Gastrocnemius medialis (tissue), 4 donors: ENCODE results near the gene CACNA2D1. TPM values are rescaled to one million over a fixed set of nuclear protein-coding genes. Genes with fewer than 3 reads are reported as not detected.

Experiments
- ATAC-seq, 2 donors: fragments of 150-250 bp; one replicate each; pipeline ENCODE4 v1.9.1; 2016
- DNase-seq, 2 donors: peaks; one replicate each; pipeline ENCODE4 v3.0.0-alpha.2; 2019
- H3K27ac ChIP-seq, 4 donors: fragments of 200-600 bp; sonication (generic); 1 replicate in 1 of 4; 2 replicates in 3 of 4; pipeline ENCODE4 v1.5.1; 2016 to 2018; ENCODE audit warnings: mild to moderate bottlenecking in 2 of 4, moderate library complexity in 1 of 4
- H3K27me3 ChIP-seq, 3 donors: fragments of 200-600 bp; sonication (generic) in 2 of 3; 1 replicate in 1 of 3; 2 replicates in 2 of 3; pipeline versions ENCODE4 v1.5.1 to v1.6.0; 2016 to 2019; ENCODE audit warnings: mild to moderate bottlenecking in 1 of 3, moderate library complexity in 1 of 3
- H3K36me3 ChIP-seq, 2 donors: fragments of 200-600 bp; sonication (generic) in 1 of 2; one replicate each; pipeline ENCODE4 v1.5.1; 2017 to 2018
- H3K4me1 ChIP-seq, 2 donors: fragments of 200-600 bp; sonication (generic) in 1 of 2; one replicate each; pipeline ENCODE4 v1.5.1; 2016 to 2017; ENCODE audit warnings: mild to moderate bottlenecking in 2 of 2
- H3K4me3 ChIP-seq, 4 donors: fragments of 200-600 bp; sonication (generic) in 3 of 4; 1 replicate in 1 of 4; 2 replicates in 3 of 4; pipeline ENCODE4 v1.5.1; 2016 to 2019; ENCODE audit warnings: mild to moderate bottlenecking in 2 of 4
- H3K9me3 ChIP-seq, 3 donors: fragments of 200-600 bp; sonication (generic) in 2 of 3; 1 replicate in 1 of 3; 2 replicates in 2 of 3; pipeline ENCODE4 v1.5.1; 2016 to 2019
- CTCF ChIP-seq, 5 experiments: fragments of 450-650 bp in 3 of 5; fragments of 200-600 bp in 2 of 5; sonication (generic) in 2 of 5; IDR thresholded peaks in 4 of 5; conservative IDR thresholded peaks in 1 of 5; 1 replicate in 4 of 5; 2 replicates in 1 of 5; pipeline ENCODE4 v1.5.1; 2016 to 2019; ENCODE audit warnings: antibody characterized with exemption in 5 of 5, mild to moderate bottlenecking in 3 of 5, moderate library complexity in 3 of 5
- POLR2A ChIP-seq, 2 donors: fragments of 450-650 bp; IDR thresholded peaks; one replicate each; pipeline ENCODE4 v1.6.1; 2017; ENCODE audit warnings: antibody characterized with exemption in 2 of 2, mild to moderate bottlenecking in 2 of 2, moderate library complexity in 2 of 2
- in situ Hi-C, 4 donors: fragments of 200-750 bp; cut with MboI; loops; one replicate each; pipeline versions ENCODE4 v1.15.0 to v1.8.0; 2017; ENCODE audit warnings: low sequenced_read_pairs in 4 of 4
- intact Hi-C: fragments of 100-400 bp; cut with DNase I; formaldehyde crosslinking; loops from one replicate; pipeline ENCODE4 v1.15.1; 2023; ENCODE audit warnings: low total_unique reads
- total RNA-seq, 4 donors: library from RNA; depleted of rRNA; stranded (reverse); fragments of >200 nt; gene quantifications; one replicate each; pipeline versions ENCODE4 v1.1.0 to v1.2.3, GENCODE V29; 2016

Gene CACNA2D1
- total RNA-seq, 4 donors from 2014 or later: 83.9 to 157 (median 120) TPM

GRCh38 chr7:81934596-81935301, 508.8 kb downstream of the CACNA2D1 start:
- Histone ChIP-seq H3K36me3 (no peaks in the 10 kb centered on the region), H3K4me3 (no peak overlapping the region), H3K27ac (no peak overlapping the region), H3K27me3 (no peaks in the 10 kb centered on the region), H3K9me3 (no peaks in the 10 kb centered on the region), H3K4me1 (no peaks in the 10 kb centered on the region)
- intact Hi-C loops (no loop called here), in situ Hi-C loops (no loop called here)
- ATAC-seq: no peak
- no peak for DNase-seq
- TF ChIP-seq POLR2A (IDR thresholded peaks at IDR 0.05): no peak
- TF ChIP-seq CTCF (IDR thresholded peaks at IDR 0.05 in 4 of 5, conservative IDR thresholded peaks at IDR 0.05 in 1 of 5): no peak

DNA sequence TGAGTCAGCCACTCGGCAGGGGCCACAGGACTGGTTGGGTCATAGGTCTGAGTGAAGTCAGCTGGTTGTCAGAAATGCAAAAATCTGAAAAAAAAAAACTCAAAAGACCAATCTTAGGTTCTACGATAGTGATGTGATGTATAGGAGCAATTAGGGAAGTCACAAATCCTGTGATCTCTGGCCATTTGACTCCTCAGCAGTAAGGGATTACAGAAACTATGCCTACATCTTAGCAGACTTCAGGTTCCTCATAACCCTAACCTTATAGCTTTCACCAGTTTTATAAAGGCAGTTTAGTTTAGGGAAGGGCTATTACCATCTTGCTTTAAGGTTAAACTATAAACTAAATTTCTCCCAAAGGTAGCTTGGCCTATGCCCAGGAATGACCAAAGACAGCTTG, 510.6 kb downstream of the CACNA2D1 start:
- in situ Hi-C loops: no loop called here
- no peaks in the 10 kb centered on the region for H3K4me1 ChIP-seq
- H3K27me3 ChIP-seq: no peaks in the 10 kb centered on the region
- DNase-seq (no peak), ATAC-seq (no peak)
- intact Hi-C loops: no loop called here
- H3K9me3 ChIP-seq: no peaks in the 10 kb centered on the region
- TF ChIP-seq POLR2A (IDR thresholded peaks at IDR 0.05) (no peak), CTCF (IDR thresholded peaks at IDR 0.05 in 4 of 5, conservative IDR thresholded peaks at IDR 0.05 in 1 of 5) (no peak)
- no peak overlapping the region for H3K4me3 ChIP-seq
- no peaks in the 10 kb centered on the region for H3K36me3 ChIP-seq
- no peak overlapping the region for H3K27ac ChIP-seq

DNA sequence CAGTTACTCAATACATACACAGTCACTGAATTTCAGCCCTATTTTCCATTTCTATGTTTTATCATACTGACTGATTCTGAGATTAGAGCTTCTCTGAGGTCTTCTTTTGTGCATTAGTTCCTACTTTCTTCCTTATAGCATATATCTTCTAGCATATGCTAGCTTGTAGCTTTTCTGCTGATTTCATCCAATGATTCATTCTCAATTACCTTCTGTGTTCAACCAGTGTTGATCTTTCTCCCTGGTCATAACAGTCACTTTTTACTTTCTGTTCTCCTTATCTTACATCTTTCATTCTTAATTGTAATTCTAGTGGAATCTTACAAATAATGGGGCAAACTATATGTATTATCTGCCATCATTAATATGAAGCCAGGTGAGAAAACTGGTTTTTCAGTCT, 514.2 kb downstream of the CACNA2D1 start:
- Histone ChIP-seq H3K4me1 (no peaks in the 10 kb centered on the region), H3K4me3 (no peak overlapping the region), H3K27ac (no peak overlapping the region), H3K9me3 (no peaks in the 10 kb centered on the region), H3K36me3 (no peaks in the 10 kb centered on the region), H3K27me3 (no peaks in the 10 kb centered on the region)
- ATAC-seq (no peak), DNase-seq (no peak)
- TF ChIP-seq CTCF (IDR thresholded peaks at IDR 0.05 in 4 of 5, conservative IDR thresholded peaks at IDR 0.05 in 1 of 5) (no peak), POLR2A (IDR thresholded peaks at IDR 0.05) (no peak)
- intact Hi-C loops (no loop called here), in situ Hi-C loops (no loop called here)

DNA sequence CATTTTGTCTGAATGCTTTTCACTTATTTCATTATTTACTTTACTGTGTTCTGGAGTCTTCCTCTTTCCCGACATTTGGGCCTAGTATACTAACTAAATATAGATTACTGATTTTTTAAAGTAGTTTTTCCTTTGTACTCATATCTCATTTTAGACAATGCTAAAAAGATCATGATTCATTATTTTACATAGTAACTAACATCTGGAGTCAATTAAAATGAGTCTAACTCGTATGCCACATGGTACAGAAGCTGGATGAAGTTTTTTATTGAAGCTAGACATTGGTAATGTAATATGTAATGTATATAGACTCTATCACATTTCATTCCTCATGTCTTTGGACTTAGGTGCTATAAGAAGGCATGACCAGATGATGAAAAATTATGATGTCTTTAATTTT, 517.4 kb downstream of the CACNA2D1 start:
- H3K4me1 ChIP-seq: no peaks in the 10 kb centered on the region
- no peaks in the 10 kb centered on the region for H3K36me3 ChIP-seq
- in situ Hi-C loops: no loop called here
- DNase-seq: no peak
- H3K27me3 ChIP-seq: no peaks in the 10 kb centered on the region
- no peak overlapping the region for H3K27ac ChIP-seq
- no peak for TF ChIP-seq POLR2A (IDR thresholded peaks at IDR 0.05)
- no peak for TF ChIP-seq CTCF (IDR thresholded peaks at IDR 0.05 in 4 of 5, conservative IDR thresholded peaks at IDR 0.05 in 1 of 5)
- ATAC-seq: no peak
- intact Hi-C loops: no loop called here
- no peak overlapping the region for H3K4me3 ChIP-seq
- H3K9me3 ChIP-seq: no peaks in the 10 kb centered on the region

DNA sequence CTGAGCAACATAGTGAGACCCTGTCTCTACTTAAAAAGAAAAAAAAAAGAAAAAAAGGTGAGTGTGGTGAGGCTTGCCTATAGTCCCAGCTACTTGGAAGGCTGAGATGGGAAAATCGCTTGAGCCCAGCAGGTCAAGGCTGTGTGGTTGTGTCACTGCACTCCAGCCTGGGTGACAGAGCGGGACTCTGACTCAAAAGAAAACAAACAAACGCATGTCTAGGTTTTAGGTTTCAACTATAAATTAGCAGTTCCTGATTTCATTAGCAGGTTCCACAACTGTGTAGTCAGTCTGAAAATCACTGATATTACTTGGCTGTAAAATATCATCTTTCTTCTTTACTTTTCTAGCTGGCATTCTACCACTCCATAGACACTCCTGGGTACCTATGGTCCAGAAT, 518.0 kb downstream of the CACNA2D1 start:
- H3K9me3 ChIP-seq: no peaks in the 10 kb centered on the region
- TF ChIP-seq POLR2A (IDR thresholded peaks at IDR 0.05): no peak
- TF ChIP-seq CTCF (IDR thresholded peaks at IDR 0.05 in 4 of 5, conservative IDR thresholded peaks at IDR 0.05 in 1 of 5): no peak
- ATAC-seq (no peak), DNase-seq (no peak)
- H3K4me3 ChIP-seq: no peak overlapping the region
- in situ Hi-C loops: no loop called here
- no peaks in the 10 kb centered on the region for H3K4me1 ChIP-seq
- H3K27me3 ChIP-seq: no peaks in the 10 kb centered on the region
- no peak overlapping the region for H3K27ac ChIP-seq
- intact Hi-C loops: no loop called here
- no peaks in the 10 kb centered on the region for H3K36me3 ChIP-seq
